ENCODE results near the gene TCF7L2. TPM values are rescaled to one million over a fixed set of nuclear protein-coding genes. Genes with fewer than 3 reads are reported as not detected.

Gene TCF7L2
- total RNA-seq, 2 donors from 2014 or later = 9.1 to 25.7 TPM

- no peaks in the 10 kb centered on the region for H3K36me3 ChIP-seq (replicated peaks in 1 of 2; ENCODE audit: insufficient read depth in 1 of 2, low read depth in 2 of 2)
- no peaks in the 10 kb centered on the region for H3K27me3 ChIP-seq
- H3K27ac ChIP-seq = peak overlapping the region in 1 of 4 donors; percentile 65
- TF ChIP-seq CTCF (IDR thresholded peaks at IDR 0.05) (no peak), POLR2A (IDR thresholded peaks at IDR 0.05) (no peak)
- WGBS, 2 donors = 97 to 100% methylated on average over 2 of the region's 2 CpGs
- intact Hi-C loops (cut with DNase I) = no loop called here
- H3K9me3 ChIP-seq = no peaks in the 10 kb centered on the region
- DNase-seq (no peak), ATAC-seq (no peak)
- H3K4me3 ChIP-seq = no peak overlapping the region
- peaks cover 40% of the 10 kb centered on the region for H3K4me1 ChIP-seq
These were observed 138.1 kb downstream of the TCF7L2 start for GRCh38 chr10:113088194-113088593.

GRCh38 chr10:113089551-113089950 lies 139.5 kb downstream of the TCF7L2 start:
- no peak for DNase-seq
- TF ChIP-seq POLR2A (IDR thresholded peaks at IDR 0.05) (no peak), CTCF (IDR thresholded peaks at IDR 0.05) (no peak)
- H3K9me3 ChIP-seq = no peaks in the 10 kb centered on the region
- H3K27ac ChIP-seq = no peak overlapping the region
- intact Hi-C loops (cut with DNase I) = no loop called here
- no peaks in the 10 kb centered on the region for H3K27me3 ChIP-seq
- 86 to 92% methylated on average over 9 of the region's 9 CpGs for WGBS, 2 donors
- no peak overlapping the region for H3K4me3 ChIP-seq
- peaks cover 51% of the 10 kb centered on the region for H3K4me1 ChIP-seq
- no peaks in the 10 kb centered on the region for H3K36me3 ChIP-seq (replicated peaks in 1 of 2; ENCODE audit: insufficient read depth in 1 of 2, low read depth in 2 of 2)
- ATAC-seq = no peak

- Histone ChIP-seq H3K4me3 (no peak overlapping the region), H3K27me3 (no peaks in the 10 kb centered on the region), H3K9me3 (no peaks in the 10 kb centered on the region), H3K36me3 (replicated peaks in 1 of 2; ENCODE audit: insufficient read depth in 1 of 2, low read depth in 2 of 2) (no peaks in the 10 kb centered on the region), H3K27ac (peak overlapping the region in 3 of 4 donors; percentile 42 to 84 (median 73)), H3K4me1 (peaks cover 42% of the 10 kb centered on the region)
- ATAC-seq (peak; percentile 31), DNase-seq (peak in 2 of 4 donors; percentile 27)
- 43 to 50% methylated on average over 4 of the region's 4 CpGs for WGBS, 2 donors
- intact Hi-C loops (cut with DNase I) = no loop called here
- TF ChIP-seq POLR2A (IDR thresholded peaks at IDR 0.05) = no peak
- no peak for TF ChIP-seq CTCF (IDR thresholded peaks at IDR 0.05)
These were observed 141.9 kb downstream of the TCF7L2 start for GRCh38 chr10:113091920-113092319.

GRCh38 chr10:113093188-113094113 lies 143.4 kb downstream of the TCF7L2 start:
- TF ChIP-seq CTCF (IDR thresholded peaks at IDR 0.05) (no peak), POLR2A (IDR thresholded peaks at IDR 0.05) (no peak)
- DNase-seq (peak in 2 of 4 donors; percentile 45 to 57), ATAC-seq (peak; percentile 82)
- Histone ChIP-seq H3K4me3 (no peak overlapping the region), H3K36me3 (replicated peaks in 1 of 2; ENCODE audit: insufficient read depth in 1 of 2, low read depth in 2 of 2) (no peaks in the 10 kb centered on the region), H3K4me1 (peaks cover 34% of the 10 kb centered on the region), H3K27ac (peak overlapping the region; percentile 55 to 84 (median 74)), H3K27me3 (no peaks in the 10 kb centered on the region), H3K9me3 (no peaks in the 10 kb centered on the region)
- intact Hi-C loops (cut with DNase I) = no loop called here
- WGBS, 2 donors = 53 to 59% methylated on average over 10 of the region's 10 CpGs

Data from body of pancreas (tissue), 4 donors.